Measurements from ENCODE around the gene SERPINA4. TPM values are rescaled to one million over a fixed set of nuclear protein-coding genes. Genes with fewer than 3 reads are reported as not detected.

The SERPINA4 gene
- total RNA-seq, 3 donors from 2014 or later (not counting 1 experiment from before 2014, with no cell fraction given) = not detected

DNA sequence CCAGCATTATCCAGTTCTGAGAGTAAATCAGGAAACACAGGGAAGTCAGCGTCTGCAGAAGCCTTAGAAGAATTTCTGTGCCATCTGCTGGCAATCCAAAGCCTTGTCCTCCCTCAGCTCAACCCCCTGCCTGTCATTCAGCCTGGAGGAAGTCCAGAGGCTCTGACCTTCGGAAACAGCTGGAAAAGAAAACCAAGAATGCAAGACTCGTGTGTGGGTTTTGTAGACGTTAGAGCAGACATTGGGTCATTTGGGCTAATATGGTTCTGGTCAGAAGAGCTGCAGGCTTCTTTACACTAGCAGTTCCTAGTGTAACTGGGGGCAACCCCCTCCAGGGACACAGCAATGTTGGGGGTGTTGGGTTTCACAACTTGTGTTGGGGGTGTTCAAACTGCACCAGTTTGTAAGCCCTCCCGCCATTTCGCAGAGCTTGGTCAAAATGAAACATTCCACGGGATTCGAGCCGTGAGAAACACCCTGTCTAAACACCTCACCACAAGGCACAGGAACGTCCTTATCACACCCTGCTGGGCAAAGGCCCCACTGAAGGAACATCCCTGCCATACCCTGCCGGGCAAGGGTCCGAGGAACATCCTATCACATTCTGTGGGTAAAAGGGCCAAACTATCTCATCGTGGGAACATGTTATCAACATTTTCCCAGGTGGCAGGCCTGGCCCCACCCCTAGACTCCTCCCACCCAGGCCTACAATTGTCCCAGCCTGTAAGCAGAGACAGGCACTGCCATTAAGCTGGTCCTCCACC is 21.0 kb upstream of the SERPINA4 start:
- H3K27me3 ChIP-seq (ENCODE audit: control insufficient read depth, insufficient read depth, low read length) = peaks cover 2% of the 10 kb centered on the region
- H3K9me3 ChIP-seq (ENCODE audit: control insufficient read depth, insufficient read depth, low read length) = no peaks in the 10 kb centered on the region
- TF ChIP-seq, protein P1, sequence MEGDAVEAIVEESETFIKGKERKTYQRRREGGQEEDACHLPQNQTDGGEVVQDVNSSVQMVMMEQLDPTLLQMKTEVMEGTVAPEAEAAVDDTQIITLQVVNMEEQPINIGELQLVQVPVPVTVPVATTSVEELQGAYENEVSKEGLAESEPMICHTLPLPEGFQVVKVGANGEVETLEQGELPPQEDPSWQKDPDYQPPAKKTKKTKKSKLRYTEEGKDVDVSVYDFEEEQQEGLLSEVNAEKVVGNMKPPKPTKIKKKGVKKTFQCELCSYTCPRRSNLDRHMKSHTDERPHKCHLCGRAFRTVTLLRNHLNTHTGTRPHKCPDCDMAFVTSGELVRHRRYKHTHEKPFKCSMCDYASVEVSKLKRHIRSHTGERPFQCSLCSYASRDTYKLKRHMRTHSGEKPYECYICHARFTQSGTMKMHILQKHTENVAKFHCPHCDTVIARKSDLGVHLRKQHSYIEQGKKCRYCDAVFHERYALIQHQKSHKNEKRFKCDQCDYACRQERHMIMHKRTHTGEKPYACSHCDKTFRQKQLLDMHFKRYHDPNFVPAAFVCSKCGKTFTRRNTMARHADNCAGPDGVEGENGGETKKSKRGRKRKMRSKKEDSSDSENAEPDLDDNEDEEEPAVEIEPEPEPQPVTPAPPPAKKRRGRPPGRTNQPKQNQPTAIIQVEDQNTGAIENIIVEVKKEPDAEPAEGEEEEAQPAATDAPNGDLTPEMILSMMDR (IDR thresholded peaks at IDR 0.05) = no peak
- Mint-ChIP-seq H3K27me3 (ENCODE audit: low read depth in 2 of 2) (peaks cover 7 to 23% of the 10 kb centered on the region in 2 donors), H3K27ac (no peak overlapping the region), H3K4me1 (no peaks in the 10 kb centered on the region), H3K9me3 (no peaks in the 10 kb centered on the region), H3K4me3 (no peak overlapping the region), H3K36me3 (no peaks in the 10 kb centered on the region)
- intact Hi-C loops (cut with micrococcal nuclease) = no loop called here
- no peaks in the 10 kb centered on the region for H3K36me3 ChIP-seq (ENCODE audit: control insufficient read depth, insufficient read depth, low read length)
- ATAC-seq = no peak
- no peak for DNase-seq
- H3K4me1 ChIP-seq (ENCODE audit: control insufficient read depth, insufficient read depth, low read length) = no peaks in the 10 kb centered on the region
- no peak overlapping the region for H3K27ac ChIP-seq (ENCODE audit: low read length)
- 41% methylated on average over 13 of the region's 13 CpGs for WGBS (ENCODE audit: insufficient coverage)
- H3K4me3 ChIP-seq (ENCODE audit: low read length) = no peak overlapping the region

DNA sequence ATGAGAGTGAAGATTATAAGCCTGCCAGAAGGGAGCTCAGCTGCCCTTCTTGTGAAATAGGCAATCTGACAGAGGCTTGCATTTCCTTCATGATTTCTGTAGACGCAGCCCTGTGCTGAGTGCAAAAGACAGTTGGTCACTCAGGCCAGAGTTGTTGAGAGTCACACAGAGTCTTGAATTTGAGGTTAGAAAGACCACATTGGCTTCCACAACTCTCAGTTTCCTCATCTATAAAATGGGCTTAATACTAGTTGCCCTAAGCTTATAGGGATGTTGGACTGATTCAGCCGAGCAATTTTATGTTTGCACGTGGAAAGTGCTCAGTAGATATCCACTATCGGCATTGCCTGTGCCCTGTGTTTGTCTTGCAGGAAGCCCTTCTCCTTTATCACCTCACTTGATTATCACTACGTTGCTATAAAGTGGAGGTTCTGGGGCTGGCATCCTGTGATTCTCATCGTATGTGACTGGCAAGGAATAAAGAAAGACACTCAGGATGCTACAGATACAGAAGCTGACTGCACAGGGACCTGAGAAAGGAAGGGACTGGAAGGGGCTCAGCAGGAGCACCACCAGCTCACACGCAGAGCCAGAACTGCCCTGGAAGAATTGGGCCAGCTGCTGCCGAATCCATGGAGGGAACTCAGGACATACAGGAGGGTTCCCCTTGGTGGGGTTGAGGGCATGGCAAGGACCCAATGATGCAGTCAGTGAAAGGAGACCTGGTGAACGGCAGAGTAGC is 19.8 kb upstream of the SERPINA4 start:
- peaks cover 7 to 30% of the 10 kb centered on the region in 2 donors for H3K27me3 Mint-ChIP-seq (ENCODE audit: low read depth in 2 of 2)
- intact Hi-C loops (cut with micrococcal nuclease) = no loop called here
- no peak overlapping the region for H3K27ac ChIP-seq (ENCODE audit: low read length)

DNA sequence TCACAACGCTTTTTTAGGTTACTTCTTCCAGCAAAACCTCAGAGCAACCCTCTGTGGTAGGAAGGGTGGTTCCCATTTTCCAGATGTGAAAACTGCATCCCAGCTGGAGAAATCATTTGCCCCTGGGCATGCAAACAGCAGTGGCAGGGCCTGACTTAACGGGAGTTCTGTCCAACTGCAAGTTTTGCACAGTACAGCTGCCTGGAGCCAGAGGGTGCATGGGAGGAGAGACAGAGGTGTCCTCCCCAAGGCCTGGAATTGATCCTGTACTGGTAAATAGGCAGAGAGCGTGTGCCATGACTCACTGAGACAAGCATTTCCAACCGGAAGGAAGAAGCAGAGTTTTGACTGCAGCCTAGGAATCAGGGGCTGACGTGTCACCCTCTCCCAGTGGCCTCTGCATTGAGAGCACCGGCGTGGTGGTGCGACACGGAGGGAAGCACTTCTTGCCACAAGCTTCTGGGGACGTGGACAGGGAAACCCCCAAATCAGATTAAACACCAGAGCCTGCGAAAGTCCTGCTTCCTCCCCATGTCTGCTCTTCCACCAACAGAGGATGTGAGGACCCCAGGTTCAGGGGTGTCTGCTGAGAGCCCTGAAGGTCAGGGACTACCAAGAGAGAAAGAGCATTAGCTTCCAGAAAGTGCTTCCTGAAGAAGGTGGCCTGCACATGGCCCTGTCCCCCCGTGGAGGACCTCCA is 19.0 kb upstream of the SERPINA4 start:
- intact Hi-C loops (cut with micrococcal nuclease) = no loop called here
- Histone ChIP-seq H3K27ac (ENCODE audit: low read length) (no peak overlapping the region), H3K9me3 (ENCODE audit: control insufficient read depth, insufficient read depth, low read length) (no peaks in the 10 kb centered on the region), H3K4me3 (ENCODE audit: low read length) (no peak overlapping the region), H3K27me3 (ENCODE audit: control insufficient read depth, insufficient read depth, low read length) (peaks cover 2% of the 10 kb centered on the region), H3K4me1 (ENCODE audit: control insufficient read depth, insufficient read depth, low read length) (no peaks in the 10 kb centered on the region), H3K36me3 (ENCODE audit: control insufficient read depth, insufficient read depth, low read length) (no peaks in the 10 kb centered on the region)
- no peak for DNase-seq
- Mint-ChIP-seq H3K4me1 (no peaks in the 10 kb centered on the region), H3K9me3 (no peaks in the 10 kb centered on the region), H3K36me3 (no peaks in the 10 kb centered on the region), H3K27ac (no peak overlapping the region), H3K27me3 (ENCODE audit: low read depth in 2 of 2) (peaks cover 7 to 30% of the 10 kb centered on the region in 2 donors), H3K4me3 (no peak overlapping the region)
- TF ChIP-seq, protein P1 (IDR thresholded peaks at IDR 0.05) = no peak
- WGBS (ENCODE audit: insufficient coverage) = 72% methylated on average over 12 of the region's 12 CpGs
- ATAC-seq = no peak

More for the DNA sequence above, 19.8 kb upstream of the SERPINA4 start:
- Mint-ChIP-seq H3K27ac (no peak overlapping the region), H3K4me3 (no peak overlapping the region), H3K9me3 (no peaks in the 10 kb centered on the region), H3K36me3 (no peaks in the 10 kb centered on the region), H3K4me1 (no peaks in the 10 kb centered on the region)
- WGBS (ENCODE audit: insufficient coverage) = 80% methylated on average over 8 of the region's 9 CpGs
- ATAC-seq = no peak
- no peak overlapping the region for H3K4me3 ChIP-seq (ENCODE audit: low read length)
- H3K27me3 ChIP-seq (ENCODE audit: control insufficient read depth, insufficient read depth, low read length) = peaks cover 2% of the 10 kb centered on the region
- no peaks in the 10 kb centered on the region for H3K36me3 ChIP-seq (ENCODE audit: control insufficient read depth, insufficient read depth, low read length)
- H3K9me3 ChIP-seq (ENCODE audit: control insufficient read depth, insufficient read depth, low read length) = no peaks in the 10 kb centered on the region
- DNase-seq = no peak
- TF ChIP-seq, protein P1 (IDR thresholded peaks at IDR 0.05) = no peak
- H3K4me1 ChIP-seq (ENCODE audit: control insufficient read depth, insufficient read depth, low read length) = no peaks in the 10 kb centered on the region

Measured in natural killer cell (primary cell).